GM12892 (cell line): ENCODE data around the gene SERPINE1.

ENCODE experiments used
- POLR2A ChIP-seq: IDR thresholded peaks from 2 replicates; pipeline ENCODE4 v1.6.1; 2011; ENCODE audit warnings: low read depth, low read length, control low read depth
- TAF1 ChIP-seq: IDR thresholded peaks from 2 replicates; pipeline ENCODE4 v1.6.1; 2011; ENCODE audit warnings: low read depth, mild to moderate bottlenecking, control low read depth, low read length, borderline replicate concordance

DNA sequence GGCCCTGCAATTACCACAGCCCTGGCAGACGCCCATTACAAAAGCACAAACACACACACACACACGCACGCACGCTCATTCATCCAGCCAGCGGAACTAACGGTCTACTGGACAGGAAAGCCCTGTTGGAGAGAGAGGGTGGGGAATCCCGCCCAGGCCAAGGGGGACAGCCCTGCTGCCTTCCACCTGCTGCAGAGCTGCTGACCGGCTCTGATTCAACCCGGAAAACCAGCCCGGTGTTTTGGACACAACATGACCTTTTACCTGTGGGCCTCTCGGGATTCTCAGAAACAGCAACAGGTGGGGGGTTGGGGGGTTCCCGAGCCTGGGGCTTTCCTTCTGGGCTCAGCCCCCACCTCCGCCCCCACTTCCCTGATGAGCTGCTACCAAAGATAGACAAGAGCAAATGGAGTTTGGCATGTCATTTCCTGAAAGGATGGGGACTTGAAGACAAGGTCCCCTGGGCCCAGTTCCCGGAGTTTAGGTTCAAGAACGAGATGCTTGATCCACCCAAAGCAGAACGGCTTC, 18.5 kb upstream of the SERPINE1 start:
- TF ChIP-seq POLR2A: no peak
- TF ChIP-seq TAF1: no peak
